ENCODE results near the gene DDX51.

DNA sequence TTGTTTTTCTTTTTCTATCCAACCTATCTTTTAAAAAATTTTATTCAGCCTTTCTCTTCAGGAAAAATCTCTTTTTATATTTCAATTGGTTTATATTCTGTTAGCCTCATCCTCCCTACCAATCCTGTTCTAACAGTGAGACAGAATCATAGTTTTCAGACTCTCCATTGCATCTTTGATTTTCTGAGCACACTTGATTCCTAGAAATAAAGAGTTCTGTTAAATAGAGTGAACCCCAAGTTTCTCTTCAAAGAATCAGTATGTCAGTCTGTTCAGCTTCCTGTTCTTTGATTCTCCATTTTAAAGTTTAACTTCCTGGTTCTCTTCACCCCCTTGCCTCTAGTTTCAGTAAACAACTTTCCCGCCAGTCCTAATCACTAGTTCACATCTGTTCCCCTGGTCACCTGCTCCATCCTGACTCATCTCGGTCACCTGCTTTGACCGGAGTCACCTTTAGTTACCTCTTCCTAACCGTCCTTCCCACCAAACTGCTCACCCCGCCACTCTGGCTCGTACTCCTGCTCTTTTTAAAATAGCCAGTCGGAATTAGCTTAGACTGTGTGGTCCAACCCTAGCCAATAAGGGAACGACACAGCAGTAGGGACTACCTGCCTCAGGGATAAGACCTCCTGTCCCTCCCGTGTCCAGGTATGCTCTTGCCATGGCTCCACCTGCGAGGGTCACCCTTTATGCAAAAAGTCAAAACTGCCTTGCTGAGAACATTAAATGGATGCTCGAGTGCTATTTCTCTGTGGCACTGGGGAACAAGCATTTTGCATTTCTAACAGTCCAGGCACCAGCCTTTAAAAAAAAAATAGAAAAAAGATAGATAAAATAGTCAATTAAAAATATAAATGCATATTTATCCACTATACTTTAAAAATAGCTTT is 48.4 kb downstream of the DDX51 start:
- TF ChIP-seq, protein P1, sequence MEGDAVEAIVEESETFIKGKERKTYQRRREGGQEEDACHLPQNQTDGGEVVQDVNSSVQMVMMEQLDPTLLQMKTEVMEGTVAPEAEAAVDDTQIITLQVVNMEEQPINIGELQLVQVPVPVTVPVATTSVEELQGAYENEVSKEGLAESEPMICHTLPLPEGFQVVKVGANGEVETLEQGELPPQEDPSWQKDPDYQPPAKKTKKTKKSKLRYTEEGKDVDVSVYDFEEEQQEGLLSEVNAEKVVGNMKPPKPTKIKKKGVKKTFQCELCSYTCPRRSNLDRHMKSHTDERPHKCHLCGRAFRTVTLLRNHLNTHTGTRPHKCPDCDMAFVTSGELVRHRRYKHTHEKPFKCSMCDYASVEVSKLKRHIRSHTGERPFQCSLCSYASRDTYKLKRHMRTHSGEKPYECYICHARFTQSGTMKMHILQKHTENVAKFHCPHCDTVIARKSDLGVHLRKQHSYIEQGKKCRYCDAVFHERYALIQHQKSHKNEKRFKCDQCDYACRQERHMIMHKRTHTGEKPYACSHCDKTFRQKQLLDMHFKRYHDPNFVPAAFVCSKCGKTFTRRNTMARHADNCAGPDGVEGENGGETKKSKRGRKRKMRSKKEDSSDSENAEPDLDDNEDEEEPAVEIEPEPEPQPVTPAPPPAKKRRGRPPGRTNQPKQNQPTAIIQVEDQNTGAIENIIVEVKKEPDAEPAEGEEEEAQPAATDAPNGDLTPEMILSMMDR (IDR thresholded peaks at IDR 0.05), result no peak
- TF ChIP-seq POLR2A (IDR thresholded peaks at IDR 0.05), result no peak
